ENCODE data around the gene KLHL2. TPM values are rescaled to one million over a fixed set of nuclear protein-coding genes. Genes with fewer than 3 reads are reported as not detected.
"Not testable (repeated sequence)": the region's sequence is repeated elsewhere in the genome, so short reads cannot be mapped to it uniquely, and the experiment has no call there.

KLHL2 gene
- total RNA-seq, 1 experiment from 2014 or later = 23.7 TPM

GRCh38 chr4:165222651-165222994 lies 15.3 kb downstream of the KLHL2 start:
- BruUV-seq (replicated peaks) = no TSS peak

GRCh38 chr4:165227401-165227800 lies 20.0 kb downstream of the KLHL2 start:
- H3K27me3 ChIP-seq (replicated peaks; ENCODE audit: insufficient read depth, low read depth, low read length, poor library complexity); H3K9me3 ChIP-seq (ENCODE audit: low read depth, low read length, poor library complexity, severe bottlenecking); H3K36me3 ChIP-seq (ENCODE audit: insufficient read depth, low read length, poor library complexity, severe bottlenecking); CTCF ChIA-PET; POLR2A ChIA-PET (ENCODE audit: low non-redundant PET); intact Hi-C loops (cut with micrococcal nuclease; ENCODE audit: unreplicated experiment); BruUV-seq (replicated peaks); H3K4me3 ChIP-seq (ENCODE audit: low read depth, low read length, poor library complexity, severe bottlenecking); H3K4me1 ChIP-seq (ENCODE audit: insufficient read depth, low read length, poor library complexity, severe bottlenecking); DNase-seq (ENCODE audit: low spot score); H3K27ac ChIP-seq (ENCODE audit: low read depth, low read length, poor library complexity, severe bottlenecking): not testable (repeated sequence)

More at GRCh38 chr4:165222651-165222994, 15.3 kb downstream of the KLHL2 start:
- no peaks in the 10 kb centered on the region for H3K27me3 ChIP-seq (replicated peaks; ENCODE audit: insufficient read depth, low read depth, low read length, poor library complexity)
- peak overlapping the region; percentile 67 for H3K27ac ChIP-seq (ENCODE audit: low read depth, low read length, poor library complexity, severe bottlenecking)
- intact Hi-C loops (cut with micrococcal nuclease; ENCODE audit: unreplicated experiment) = no loop called here
- POLR2A ChIA-PET (ENCODE audit: low non-redundant PET) = no interaction called here
- no peak for TF ChIP-seq EZH2 (IDR thresholded peaks at IDR 0.05; ENCODE audit: borderline replicate concordance, low read depth, low read length, poor library complexity, severe bottlenecking)
- peaks cover 15% of the 10 kb centered on the region for H3K4me1 ChIP-seq (ENCODE audit: insufficient read depth, low read length, poor library complexity, severe bottlenecking)
- H3K4me3 ChIP-seq (ENCODE audit: low read depth, low read length, poor library complexity, severe bottlenecking) = no peak overlapping the region
- DNase-seq (ENCODE audit: low spot score) = peak; percentile 74
- CTCF ChIA-PET = no interaction called here
- H3K36me3 ChIP-seq (ENCODE audit: insufficient read depth, low read length, poor library complexity, severe bottlenecking) = no peaks in the 10 kb centered on the region
- H3K9me3 ChIP-seq (ENCODE audit: low read depth, low read length, poor library complexity, severe bottlenecking) = no peaks in the 10 kb centered on the region

GRCh38 chr4:165229490-165230200 lies 22.3 kb downstream of the KLHL2 start:
- BruUV-seq (replicated peaks); H3K27me3 ChIP-seq (replicated peaks; ENCODE audit: insufficient read depth, low read depth, low read length, poor library complexity); H3K9me3 ChIP-seq (ENCODE audit: low read depth, low read length, poor library complexity, severe bottlenecking); H3K4me1 ChIP-seq (ENCODE audit: insufficient read depth, low read length, poor library complexity, severe bottlenecking); CTCF ChIA-PET; POLR2A ChIA-PET (ENCODE audit: low non-redundant PET); intact Hi-C loops (cut with micrococcal nuclease; ENCODE audit: unreplicated experiment); DNase-seq (ENCODE audit: low spot score); H3K4me3 ChIP-seq (ENCODE audit: low read depth, low read length, poor library complexity, severe bottlenecking); H3K36me3 ChIP-seq (ENCODE audit: insufficient read depth, low read length, poor library complexity, severe bottlenecking); H3K27ac ChIP-seq (ENCODE audit: low read depth, low read length, poor library complexity, severe bottlenecking): not testable (repeated sequence)

GRCh38 chr4:165232623-165233433 lies 25.5 kb downstream of the KLHL2 start:
- DNase-seq (ENCODE audit: low spot score); H3K4me3 ChIP-seq (ENCODE audit: low read depth, low read length, poor library complexity, severe bottlenecking); intact Hi-C loops (cut with micrococcal nuclease; ENCODE audit: unreplicated experiment); CTCF ChIA-PET; H3K36me3 ChIP-seq (ENCODE audit: insufficient read depth, low read length, poor library complexity, severe bottlenecking); H3K27ac ChIP-seq (ENCODE audit: low read depth, low read length, poor library complexity, severe bottlenecking); POLR2A ChIA-PET (ENCODE audit: low non-redundant PET); H3K27me3 ChIP-seq (replicated peaks; ENCODE audit: insufficient read depth, low read depth, low read length, poor library complexity); H3K4me1 ChIP-seq (ENCODE audit: insufficient read depth, low read length, poor library complexity, severe bottlenecking); H3K9me3 ChIP-seq (ENCODE audit: low read depth, low read length, poor library complexity, severe bottlenecking); BruUV-seq (replicated peaks): not testable (repeated sequence)

GRCh38 chr4:165234766-165235165 lies 27.4 kb downstream of the KLHL2 start:
- Histone ChIP-seq H3K27me3 (replicated peaks; ENCODE audit: insufficient read depth, low read depth, low read length, poor library complexity) (no peaks in the 10 kb centered on the region), H3K27ac (ENCODE audit: low read depth, low read length, poor library complexity, severe bottlenecking) (no peak overlapping the region), H3K4me3 (ENCODE audit: low read depth, low read length, poor library complexity, severe bottlenecking) (no peak overlapping the region), H3K9me3 (ENCODE audit: low read depth, low read length, poor library complexity, severe bottlenecking) (no peaks in the 10 kb centered on the region), H3K4me1 (ENCODE audit: insufficient read depth, low read length, poor library complexity, severe bottlenecking) (no peaks in the 10 kb centered on the region), H3K36me3 (ENCODE audit: insufficient read depth, low read length, poor library complexity, severe bottlenecking) (no peaks in the 10 kb centered on the region)
- no TSS peak for BruUV-seq (replicated peaks)
- intact Hi-C loops (cut with micrococcal nuclease; ENCODE audit: unreplicated experiment) = no loop called here
- TF ChIP-seq EZH2 (IDR thresholded peaks at IDR 0.05; ENCODE audit: borderline replicate concordance, low read depth, low read length, poor library complexity, severe bottlenecking) = no peak
- no peak for TF ChIP-seq CTCF (conservative IDR thresholded peaks at IDR 0.05; ENCODE audit: low read depth, low read length)
- ChIA-PET POLR2A (ENCODE audit: low non-redundant PET) (no interaction called here), CTCF (no interaction called here)
- DNase-seq (ENCODE audit: low spot score) = no peak

- POLR2A ChIA-PET (ENCODE audit: low non-redundant PET) = not testable (repeated sequence)
Observed at GRCh38 chr4:165236852-165237251, 29.5 kb downstream of the KLHL2 start.

More at GRCh38 chr4:165236852-165237251, 29.5 kb downstream of the KLHL2 start:
- BruUV-seq (replicated peaks); DNase-seq (ENCODE audit: low spot score); CTCF ChIA-PET; intact Hi-C loops (cut with micrococcal nuclease; ENCODE audit: unreplicated experiment); H3K4me3 ChIP-seq (ENCODE audit: low read depth, low read length, poor library complexity, severe bottlenecking); H3K9me3 ChIP-seq (ENCODE audit: low read depth, low read length, poor library complexity, severe bottlenecking); H3K36me3 ChIP-seq (ENCODE audit: insufficient read depth, low read length, poor library complexity, severe bottlenecking); H3K4me1 ChIP-seq (ENCODE audit: insufficient read depth, low read length, poor library complexity, severe bottlenecking); H3K27me3 ChIP-seq (replicated peaks; ENCODE audit: insufficient read depth, low read depth, low read length, poor library complexity); H3K27ac ChIP-seq (ENCODE audit: low read depth, low read length, poor library complexity, severe bottlenecking): not testable (repeated sequence)
